Activated naive CD4-positive, alpha-beta T cell treated with anti-CD3 and anti-CD28 coated beads, Interleukin-2, amount 10 ng/mL, durations not matched to agents 7 days and 5 days (primary cell): ENCODE results near the gene RSU1.

ENCODE experiments used
- CTCF ChIA-PET: fragments of 350-600 bp; sonication (Branson Sonifier 250); formaldehyde crosslinking; loops from one replicate; lab custom pipeline; 2021; ENCODE audit warnings: antibody characterized with exemption; lab: Charles Lee
- DNase-seq: peaks from one replicate; pipeline ENCODE4 v3.0.0-alpha.2; 2020
- H3K27ac Mint-ChIP-seq: one replicate; pipeline ENCODE4 v1.8.0; 2021; ENCODE audit warnings: mild to moderate bottlenecking, moderate library complexity, mixed read lengths
- H3K27me3 Mint-ChIP-seq: one replicate; pipeline ENCODE4 v1.8.0; 2021; ENCODE audit warnings: mild to moderate bottlenecking, mixed read lengths
- H3K36me3 Mint-ChIP-seq: one replicate; pipeline ENCODE4 v1.8.0; 2021; ENCODE audit warnings: mixed read lengths
- H3K4me1 Mint-ChIP-seq: one replicate; pipeline ENCODE4 v1.8.0; 2021; ENCODE audit warnings: mixed read lengths
- H3K4me3 Mint-ChIP-seq: one replicate; pipeline ENCODE4 v1.8.0; 2021; ENCODE audit warnings: mild to moderate bottlenecking, moderate library complexity, mixed read lengths
- H3K9me3 Mint-ChIP-seq: one replicate; pipeline ENCODE4 v1.8.0; 2021; ENCODE audit warnings: mixed read lengths

Gene RSU1

GRCh38 chr10:16545116-16545736 lies 272.0 kb downstream of the RSU1 start:
- no peak overlapping the region for H3K4me3 Mint-ChIP-seq
- no peaks in the 10 kb centered on the region for H3K9me3 Mint-ChIP-seq
- no peak overlapping the region for H3K27ac Mint-ChIP-seq
- no peaks in the 10 kb centered on the region for H3K36me3 Mint-ChIP-seq
- CTCF ChIA-PET = interaction anchor here (1.3 to 1.5 kb wide), 2 partner anchors 18 to 643 kb away, joined by 3 to 5 read pairs; no protein-coding TSS in a partner anchor
- H3K4me1 Mint-ChIP-seq = no peaks in the 10 kb centered on the region
- DNase-seq = peak; percentile 21
- peaks cover 12% of the 10 kb centered on the region for H3K27me3 Mint-ChIP-seq

DNA sequence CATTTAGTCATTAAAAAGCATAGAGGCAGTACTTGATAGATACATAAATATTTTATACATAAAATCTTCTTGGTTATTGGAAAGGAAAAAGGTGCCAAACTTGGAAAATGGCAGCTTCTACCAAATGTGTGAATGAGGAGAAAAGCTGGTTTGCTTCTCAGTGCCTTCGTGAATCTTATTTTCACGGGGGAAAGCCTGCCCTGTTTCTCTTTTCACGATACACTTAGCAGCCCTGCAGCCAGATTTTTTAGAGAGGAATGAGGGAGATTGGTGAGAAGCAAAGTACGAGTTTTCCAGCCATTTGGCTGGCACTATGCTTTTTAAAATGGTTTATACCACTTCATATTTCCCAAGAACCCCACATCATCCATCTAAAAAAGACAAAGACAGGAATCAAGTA lies 272.6 kb downstream of the RSU1 start:
- DNase-seq = no peak
- Mint-ChIP-seq H3K27me3 (peaks cover 13% of the 10 kb centered on the region), H3K36me3 (no peaks in the 10 kb centered on the region), H3K9me3 (no peaks in the 10 kb centered on the region), H3K4me1 (no peaks in the 10 kb centered on the region), H3K4me3 (no peak overlapping the region), H3K27ac (no peak overlapping the region)
- CTCF ChIA-PET = interaction anchor here (1.3 to 1.5 kb wide), 2 partner anchors 18 to 642 kb away, joined by 3 to 5 read pairs; no protein-coding TSS in a partner anchor

DNA sequence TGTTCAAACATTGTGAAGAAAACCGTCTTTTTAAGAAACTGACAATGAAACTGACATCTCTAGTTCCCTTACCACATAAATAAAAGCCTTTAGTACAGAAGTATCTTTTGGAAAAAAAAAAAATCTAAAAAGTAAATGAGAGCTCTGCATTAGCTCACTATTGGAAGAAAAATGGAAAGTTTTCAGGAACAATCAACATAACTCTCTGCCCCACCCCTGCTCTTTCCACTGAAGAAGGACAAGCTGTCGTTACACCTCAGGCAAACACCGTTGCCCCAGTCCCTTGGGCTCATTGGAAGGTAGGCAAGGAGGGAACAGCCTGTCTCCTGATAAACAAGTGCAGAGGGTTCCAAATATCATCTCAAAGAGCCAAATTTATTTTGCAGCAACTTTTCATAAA lies 273.1 kb downstream of the RSU1 start:
- no peak for DNase-seq
- Mint-ChIP-seq H3K4me3 (no peak overlapping the region), H3K4me1 (no peaks in the 10 kb centered on the region), H3K36me3 (no peaks in the 10 kb centered on the region), H3K9me3 (no peaks in the 10 kb centered on the region), H3K27me3 (peaks cover 14% of the 10 kb centered on the region), H3K27ac (no peak overlapping the region)
- CTCF ChIA-PET = interaction anchor here (1.0 kb wide), 1 partner anchor 643 kb away, joined by 3 read pairs; no protein-coding TSS in a partner anchor
